HepG2 (cell line): ENCODE data around the gene DNTTIP2. TPM values are rescaled to one million over a fixed set of nuclear protein-coding genes. Genes with fewer than 3 reads are reported as not detected.

Source experiments
- FOXJ3 ChIP-seq: sonication (generic); formaldehyde crosslinking; IDR thresholded peaks from 2 replicates; pipeline ENCODE4 v1.4.0; 2020; ENCODE audit warnings: missing genetic modification reagents, mild to moderate bottlenecking, borderline replicate concordance
- MED13 ChIP-seq: sonication (generic); formaldehyde crosslinking; IDR thresholded peaks from 2 replicates; pipeline ENCODE4 v1.5.0; 2020; ENCODE audit warnings: missing genetic modification reagents
- NCOA2 ChIP-seq: sonication (generic); formaldehyde crosslinking; IDR thresholded peaks from 2 replicates; pipeline ENCODE4 v1.8.0; 2022; ENCODE audit warnings: inconsistent platforms
- NFE2 ChIP-seq: sonication (generic); formaldehyde crosslinking; IDR thresholded peaks from 2 replicates; pipeline ENCODE4 v1.4.0; 2020; ENCODE audit warnings: missing genetic modification reagents
- PLRG1 ChIP-seq: fragments of 450-650 bp; conservative IDR thresholded peaks from 2 replicates; pipeline ENCODE4 v1.6.1; 2016
- SCMH1 ChIP-seq: sonication (generic); formaldehyde crosslinking; IDR thresholded peaks from 2 replicates; pipeline ENCODE4 v1.9.0; 2021; ENCODE audit warnings: missing genetic modification reagents, mild to moderate bottlenecking, borderline replicate concordance
- SYNCRIP ChIP-seq: fragments of 200-400 bp; formaldehyde crosslinking; IDR thresholded peaks from 2 replicates; pipeline ENCODE4 v1.6.1; 2018; ENCODE audit warnings: mild to moderate bottlenecking, low read depth, low read length; ENCODE audit not compliant: insufficient read depth
- TCF12 ChIP-seq, 2 experiments: fragments of 450-650 bp in 1 of 2; sonication (generic) in 1 of 2; formaldehyde crosslinking in 1 of 2; IDR thresholded peaks; 2 replicates each; pipeline versions ENCODE4 v1.6.1 to v1.8.0; 2017 to 2022; ENCODE audit warnings: antibody characterized with exemption in 1 of 2, mild to moderate bottlenecking in 1 of 2, missing genetic modification reagents in 1 of 2, moderate library complexity in 1 of 2
- ZNF142 ChIP-seq: sonication (generic); formaldehyde crosslinking; IDR thresholded peaks from 2 replicates; pipeline ENCODE4 v1.4.0; 2020; ENCODE audit warnings: missing genetic modification reagents
- polyA plus RNA-seq, 8 experiments: library from polyadenylated mRNA; depleted of rRNA in 3 of 8; stranded (reverse) in 7 of 8; unstranded in 1 of 8; fragments of >200 nt; fragmentation: Illumina TruSeq in 4 of 8; extraction: Trizol in 4 of 8; gene quantifications; 2 replicates each; pipeline versions ENCODE4 v1.2.1 to v1.2.3, GENCODE V29; 2011 to 2016; ENCODE audit warnings: low read depth in 4 of 8, missing spikeins in 1 of 8, mixed read lengths in 1 of 8; ENCODE audit not compliant: insufficient read depth in 1 of 8
- total RNA-seq, 5 experiments: library from RNA; depleted of rRNA; stranded (reverse); fragments of >200 nt; fragmentation: Illumina TruSeq; extraction: Trizol; gene quantifications; 2 replicates each; pipeline ENCODE4 v1.2.3, GENCODE V29; 2016; ENCODE audit warnings: low read depth in 1 of 5
- TF ChIP-seq, protein P1 (sequence below): sonication (generic); formaldehyde crosslinking; IDR thresholded peaks from 2 replicates; pipeline ENCODE4 v1.5.0; 2020; ENCODE audit warnings: mild to moderate bottlenecking, missing genetic modification reagents, borderline replicate concordance
- TF ChIP-seq, protein P2 (sequence below): sonication (generic); formaldehyde crosslinking; IDR thresholded peaks from 2 replicates; pipeline ENCODE4 v1.4.0; 2020; ENCODE audit warnings: mild to moderate bottlenecking, missing genetic modification reagents
- TF ChIP-seq, protein P3 (sequence below): sonication (generic); formaldehyde crosslinking; IDR thresholded peaks from 2 replicates; pipeline ENCODE4 v1.8.1; 2023; ENCODE audit warnings: mild to moderate bottlenecking, missing genetic modification reagents, borderline replicate concordance

DNTTIP2 gene
- total and polyA plus RNA-seq, 2 of the 13 experiments (the other 11 are each of a cell fraction or from before 2014, with no cell fraction given): 11.4 to 63.3 TPM

GRCh38 chr1:93846206-93846991 lies 32.6 kb downstream of the DNTTIP2 start (continued):
- TF ChIP-seq, protein P1, sequence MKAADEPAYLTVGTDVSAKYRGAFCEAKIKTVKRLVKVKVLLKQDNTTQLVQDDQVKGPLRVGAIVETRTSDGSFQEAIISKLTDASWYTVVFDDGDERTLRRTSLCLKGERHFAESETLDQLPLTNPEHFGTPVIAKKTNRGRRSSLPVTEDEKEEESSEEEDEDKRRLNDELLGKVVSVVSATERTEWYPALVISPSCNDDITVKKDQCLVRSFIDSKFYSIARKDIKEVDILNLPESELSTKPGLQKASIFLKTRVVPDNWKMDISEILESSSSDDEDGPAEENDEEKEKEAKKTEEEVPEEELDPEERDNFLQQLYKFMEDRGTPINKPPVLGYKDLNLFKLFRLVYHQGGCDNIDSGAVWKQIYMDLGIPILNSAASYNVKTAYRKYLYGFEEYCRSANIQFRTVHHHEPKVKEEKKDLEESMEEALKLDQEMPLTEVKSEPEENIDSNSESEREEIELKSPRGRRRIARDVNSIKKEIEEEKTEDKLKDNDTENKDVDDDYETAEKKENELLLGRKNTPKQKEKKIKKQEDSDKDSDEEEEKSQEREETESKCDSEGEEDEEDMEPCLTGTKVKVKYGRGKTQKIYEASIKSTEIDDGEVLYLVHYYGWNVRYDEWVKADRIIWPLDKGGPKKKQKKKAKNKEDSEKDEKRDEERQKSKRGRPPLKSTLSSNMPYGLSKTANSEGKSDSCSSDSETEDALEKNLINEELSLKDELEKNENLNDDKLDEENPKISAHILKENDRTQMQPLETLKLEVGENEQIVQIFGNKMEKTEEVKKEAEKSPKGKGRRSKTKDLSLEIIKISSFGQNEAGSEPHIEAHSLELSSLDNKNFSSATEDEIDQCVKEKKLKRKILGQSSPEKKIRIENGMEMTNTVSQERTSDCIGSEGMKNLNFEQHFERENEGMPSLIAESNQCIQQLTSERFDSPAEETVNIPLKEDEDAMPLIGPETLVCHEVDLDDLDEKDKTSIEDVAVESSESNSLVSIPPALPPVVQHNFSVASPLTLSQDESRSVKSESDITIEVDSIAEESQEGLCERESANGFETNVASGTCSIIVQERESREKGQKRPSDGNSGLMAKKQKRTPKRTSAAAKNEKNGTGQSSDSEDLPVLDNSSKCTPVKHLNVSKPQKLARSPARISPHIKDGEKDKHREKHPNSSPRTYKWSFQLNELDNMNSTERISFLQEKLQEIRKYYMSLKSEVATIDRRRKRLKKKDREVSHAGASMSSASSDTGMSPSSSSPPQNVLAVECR (CRISPR knock-in tag): no peak; the same call in 1 of the 2 replicates
- TF ChIP-seq, protein P2, sequence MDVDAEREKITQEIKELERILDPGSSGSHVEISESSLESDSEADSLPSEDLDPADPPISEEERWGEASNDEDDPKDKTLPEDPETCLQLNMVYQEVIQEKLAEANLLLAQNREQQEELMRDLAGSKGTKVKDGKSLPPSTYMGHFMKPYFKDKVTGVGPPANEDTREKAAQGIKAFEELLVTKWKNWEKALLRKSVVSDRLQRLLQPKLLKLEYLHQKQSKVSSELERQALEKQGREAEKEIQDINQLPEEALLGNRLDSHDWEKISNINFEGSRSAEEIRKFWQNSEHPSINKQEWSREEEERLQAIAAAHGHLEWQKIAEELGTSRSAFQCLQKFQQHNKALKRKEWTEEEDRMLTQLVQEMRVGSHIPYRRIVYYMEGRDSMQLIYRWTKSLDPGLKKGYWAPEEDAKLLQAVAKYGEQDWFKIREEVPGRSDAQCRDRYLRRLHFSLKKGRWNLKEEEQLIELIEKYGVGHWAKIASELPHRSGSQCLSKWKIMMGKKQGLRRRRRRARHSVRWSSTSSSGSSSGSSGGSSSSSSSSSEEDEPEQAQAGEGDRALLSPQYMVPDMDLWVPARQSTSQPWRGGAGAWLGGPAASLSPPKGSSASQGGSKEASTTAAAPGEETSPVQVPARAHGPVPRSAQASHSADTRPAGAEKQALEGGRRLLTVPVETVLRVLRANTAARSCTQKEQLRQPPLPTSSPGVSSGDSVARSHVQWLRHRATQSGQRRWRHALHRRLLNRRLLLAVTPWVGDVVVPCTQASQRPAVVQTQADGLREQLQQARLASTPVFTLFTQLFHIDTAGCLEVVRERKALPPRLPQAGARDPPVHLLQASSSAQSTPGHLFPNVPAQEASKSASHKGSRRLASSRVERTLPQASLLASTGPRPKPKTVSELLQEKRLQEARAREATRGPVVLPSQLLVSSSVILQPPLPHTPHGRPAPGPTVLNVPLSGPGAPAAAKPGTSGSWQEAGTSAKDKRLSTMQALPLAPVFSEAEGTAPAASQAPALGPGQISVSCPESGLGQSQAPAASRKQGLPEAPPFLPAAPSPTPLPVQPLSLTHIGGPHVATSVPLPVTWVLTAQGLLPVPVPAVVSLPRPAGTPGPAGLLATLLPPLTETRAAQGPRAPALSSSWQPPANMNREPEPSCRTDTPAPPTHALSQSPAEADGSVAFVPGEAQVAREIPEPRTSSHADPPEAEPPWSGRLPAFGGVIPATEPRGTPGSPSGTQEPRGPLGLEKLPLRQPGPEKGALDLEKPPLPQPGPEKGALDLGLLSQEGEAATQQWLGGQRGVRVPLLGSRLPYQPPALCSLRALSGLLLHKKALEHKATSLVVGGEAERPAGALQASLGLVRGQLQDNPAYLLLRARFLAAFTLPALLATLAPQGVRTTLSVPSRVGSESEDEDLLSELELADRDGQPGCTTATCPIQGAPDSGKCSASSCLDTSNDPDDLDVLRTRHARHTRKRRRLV (CRISPR knock-in tag): no peak
- no peak for TF ChIP-seq TCF12 (IDR thresholded peaks at IDR 0.05)
- 0 out of 2 replicates have a peak, but pooled peaks have one; percentile 55 for TF ChIP-seq TCF12 (CRISPR knock-in tag; IDR thresholded peaks at IDR 0.05)
- peak; percentile 58 for TF ChIP-seq MED13 (CRISPR knock-in tag)
- TF ChIP-seq SCMH1 (CRISPR knock-in tag): no peak
- no peak for TF ChIP-seq SYNCRIP
- TF ChIP-seq, protein P3, sequence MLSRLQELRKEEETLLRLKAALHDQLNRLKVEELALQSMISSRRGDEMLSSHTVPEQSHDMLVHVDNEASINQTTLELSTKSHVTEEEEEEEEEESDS: no peak
- no peak; the same call in 1 of the 2 replicates for TF ChIP-seq NCOA2
- peak; percentile 22; the same call in 1 of the 2 replicates for TF ChIP-seq FOXJ3 (CRISPR knock-in tag)
- TF ChIP-seq ZNF142 (CRISPR knock-in tag): no peak
- TF ChIP-seq NFE2 (CRISPR knock-in tag): no peak
- no peak for TF ChIP-seq PLRG1
